ENCODE data around the gene RCL1. TPM values are rescaled to one million over a fixed set of nuclear protein-coding genes. Genes with fewer than 3 reads are reported as not detected.

The RCL1 gene
- total RNA-seq: 10 to 100 TPM; 21.5 to 39.4 (median 23.4) TPM
- polyA plus RNA-seq: 10 to 100 TPM; 24.2 to 24.7 TPM
- total RNA-seq: 26.9 reads per million, percentile 57 among the genes with 10 or more reads in this experiment

GRCh38 chr9:4792572-4793458 lies at the start of gene RCL1:
TSS of gene RCL1 (plus strand) at chr9:4792944. CDS start at chr9:4793092, 148 bp downstream.
- H3K27me3 Mint-ChIP-seq: peaks cover 0 to 11% (median 0%) of the 10 kb centered on the region in 5 donors
- DNase-seq: peak; percentile 93 to 98 (median 97)
- H3K9me3 ChIP-seq (ENCODE audit: control insufficient read depth in 2 of 3, low read length in 3 of 3): no peaks in the 10 kb centered on the region
- peak within 1 kb of the TSS; percentile 83 to 97 (median 94) for H3K4me3 Mint-ChIP-seq
- peaks cover 4 to 18% of the 10 kb centered on the region in 2 donors for H3K4me1 ChIP-seq (ENCODE audit: control insufficient read depth in 2 of 2, insufficient read depth in 2 of 2, low read length in 2 of 2)
- no peaks in the 10 kb centered on the region for H3K9me3 Mint-ChIP-seq
- peak within 1 kb of the TSS; percentile 71 to 97 (median 94) for H3K27ac Mint-ChIP-seq
- H3K4me1 Mint-ChIP-seq: peaks cover 21 to 56% (median 45%) of the 10 kb centered on the region in 7 donors
- no peaks in the 10 kb centered on the region for H3K36me3 ChIP-seq (ENCODE audit: control insufficient read depth in 2 of 3, insufficient read depth in 3 of 3, low read length in 3 of 3)
- CTCF ChIA-PET: interaction anchor here (0.8 to 2.3 kb wide), 6 partner anchors 26 to 195 kb away, joined by 3 to 10 read pairs (median 3); partner anchors contain the start of gene PLPP6
- peaks cover 0 to 5% (median 0%) of the 10 kb centered on the region in 5 donors for H3K36me3 Mint-ChIP-seq
- intact Hi-C loops (cut with micrococcal nuclease): loop anchor here (1.0 to 10.0 kb wide), 23 partner anchors 31 to 1964 kb away; partner anchors contain the start of genes AK3 (in 2 of the 2), CDC37L1 (in 2 of the 2), JAK2 (in 2 of the 2) and RFX3 (in 2 of the 2)
- ATAC-seq: peak; percentile 96
- no peaks in the 10 kb centered on the region for H3K27me3 ChIP-seq (ENCODE audit: control insufficient read depth in 2 of 2, insufficient read depth in 2 of 2, low read length in 2 of 2)
- POLR2A ChIA-PET: interaction anchor here (0.6 to 3.2 kb wide), 22 partner anchors 9 to 1268 kb away, joined by 3 to 20 read pairs (median 4); partner anchors contain the start of genes AK3, CDC37L1, JAK2 and PLGRKT
- peak within 1 kb of the TSS; percentile 80 for H3K27ac ChIP-seq (ENCODE audit: low read depth, low read length)
- peak within 1 kb of the TSS; percentile 99 for H3K4me3 ChIP-seq (ENCODE audit: low read length)

- Histone ChIP-seq H3K4me1 (ENCODE audit: control insufficient read depth in 2 of 2, insufficient read depth in 2 of 2, low read length in 2 of 2) (peaks cover 10 to 16% of the 10 kb centered on the region in 2 donors), H3K27me3 (ENCODE audit: control insufficient read depth in 2 of 2, insufficient read depth in 2 of 2, low read length in 2 of 2) (no peaks in the 10 kb centered on the region)
- peak overlapping the region in 4 of 9 donors; percentile 30 to 80 (median 35) for H3K27ac Mint-ChIP-seq
Observed at GRCh38 chr9:4743131-4743875, 49.4 kb upstream of the RCL1 start.

GRCh38 chr9:4746278-4747030 lies 46.3 kb upstream of the RCL1 start:
- peaks cover 6 to 19% (median 10%) of the 10 kb centered on the region in 7 donors for H3K4me1 Mint-ChIP-seq
- ChIA-PET CTCF (interaction anchor here (1.3 to 2.1 kb wide), 2 partner anchors 10 to 12 kb away, joined by 4 to 5 read pairs; no protein-coding TSS in a partner anchor), POLR2A (interaction anchor here (0.6 to 0.9 kb wide), 2 partner anchors 47 to 155 kb away, joined by 3 read pairs; no protein-coding TSS in a partner anchor)
- H3K4me3 Mint-ChIP-seq: no peak overlapping the region
- Histone ChIP-seq H3K27me3 (ENCODE audit: control insufficient read depth in 2 of 2, insufficient read depth in 2 of 2, low read length in 2 of 2) (no peaks in the 10 kb centered on the region), H3K4me3 (ENCODE audit: low read length) (no peak overlapping the region), H3K4me1 (ENCODE audit: control insufficient read depth in 2 of 2, insufficient read depth in 2 of 2, low read length in 2 of 2) (no peaks in the 10 kb centered on the region), H3K36me3 (ENCODE audit: control insufficient read depth in 2 of 3, insufficient read depth in 3 of 3, low read length in 3 of 3) (peaks cover 0 to 3% (median 0%) of the 10 kb centered on the region in 3 experiments), H3K27ac (ENCODE audit: low read depth, low read length) (no peak overlapping the region), H3K9me3 (ENCODE audit: control insufficient read depth in 2 of 3, low read length in 3 of 3) (no peaks in the 10 kb centered on the region)
- H3K27ac Mint-ChIP-seq: peak overlapping the region in 2 of 9 donors; percentile 1 to 6
- no peaks in the 10 kb centered on the region for H3K9me3 Mint-ChIP-seq
- DNase-seq (no peak), ATAC-seq (no peak)
- intact Hi-C loops (cut with micrococcal nuclease): loop anchor here in 1 of 2 donors (10.0 kb wide), 3 partner anchors 362 to 1088 kb away; partner anchors contain the start of genes ERMP1 and RIC1
- no peaks in the 10 kb centered on the region for H3K36me3 Mint-ChIP-seq
- H3K27me3 Mint-ChIP-seq: no peaks in the 10 kb centered on the region

More at GRCh38 chr9:4743131-4743875, 49.4 kb upstream of the RCL1 start:
- peaks cover 0 to 11% (median 0%) of the 10 kb centered on the region in 3 experiments for H3K36me3 ChIP-seq (ENCODE audit: control insufficient read depth in 2 of 3, insufficient read depth in 3 of 3, low read length in 3 of 3)
- DNase-seq: no peak
- H3K4me3 ChIP-seq (ENCODE audit: low read length): no peak overlapping the region
- no peaks in the 10 kb centered on the region for H3K9me3 Mint-ChIP-seq
- no peaks in the 10 kb centered on the region for H3K9me3 ChIP-seq (ENCODE audit: control insufficient read depth in 2 of 3, low read length in 3 of 3)
- H3K27ac ChIP-seq (ENCODE audit: low read depth, low read length): no peak overlapping the region
- ChIA-PET CTCF (interaction anchor here (0.6 to 0.9 kb wide), 2 partner anchors 81 to 1345 kb away, joined by 3 to 4 read pairs; partner anchors contain the start of gene PLPP6), POLR2A (interaction anchor here (0.7 kb wide), 1 partner anchor 63 kb away, joined by 3 read pairs; no protein-coding TSS in a partner anchor)
- peak overlapping the region in 8 of 10 donors; percentile 30 to 99 (median 74) for H3K4me3 Mint-ChIP-seq
- no peaks in the 10 kb centered on the region for H3K27me3 Mint-ChIP-seq
- peaks cover 20 to 35% (median 26%) of the 10 kb centered on the region in 7 donors for H3K4me1 Mint-ChIP-seq
- peaks cover 0 to 5% (median 0%) of the 10 kb centered on the region in 5 donors for H3K36me3 Mint-ChIP-seq
- no peak for ATAC-seq
- intact Hi-C loops (cut with micrococcal nuclease): loop anchor here (5.0 to 10.0 kb wide), 8 partner anchors 244 to 1264 kb away; partner anchors contain the start of genes ERMP1 (in 1 of the 2), JAK2 (in 1 of the 2), PLGRKT (in 1 of the 2) and RIC1 (in 1 of the 2)

- CTCF ChIA-PET: interaction anchor here (0.6 to 1.9 kb wide), 5 partner anchors 9 to 694 kb away, joined by 3 to 4 read pairs (median 3); no protein-coding TSS in a partner anchor
- Histone ChIP-seq H3K27me3 (ENCODE audit: control insufficient read depth in 2 of 2, insufficient read depth in 2 of 2, low read length in 2 of 2) (no peaks in the 10 kb centered on the region), H3K4me1 (ENCODE audit: control insufficient read depth in 2 of 2, insufficient read depth in 2 of 2, low read length in 2 of 2) (no peaks in the 10 kb centered on the region), H3K9me3 (ENCODE audit: control insufficient read depth in 2 of 3, low read length in 3 of 3) (no peaks in the 10 kb centered on the region), H3K36me3 (ENCODE audit: control insufficient read depth in 2 of 3, insufficient read depth in 3 of 3, low read length in 3 of 3) (no peaks in the 10 kb centered on the region), H3K4me3 (ENCODE audit: low read length) (no peak overlapping the region), H3K27ac (ENCODE audit: low read depth, low read length) (no peak overlapping the region)
- H3K27ac Mint-ChIP-seq: no peak overlapping the region
- peaks cover 0 to 11% (median 0%) of the 10 kb centered on the region in 5 donors for H3K27me3 Mint-ChIP-seq
- H3K4me1 Mint-ChIP-seq: peaks cover 0 to 8% (median 3%) of the 10 kb centered on the region in 7 donors
- POLR2A ChIA-PET: no interaction called here
- H3K36me3 Mint-ChIP-seq: no peaks in the 10 kb centered on the region
- H3K9me3 Mint-ChIP-seq: no peaks in the 10 kb centered on the region
- no peak overlapping the region for H3K4me3 Mint-ChIP-seq
- no peak for ATAC-seq
- intact Hi-C loops (cut with micrococcal nuclease): loop anchor here in 1 of 2 donors (10.0 kb wide), 3 partner anchors 364 to 1086 kb away; partner anchors contain the start of genes ERMP1 and RIC1
- DNase-seq: no peak
Observed at GRCh38 chr9:4748612-4749011, 44.1 kb upstream of the RCL1 start.

GRCh38 chr9:4750023-4750673 lies 42.6 kb upstream of the RCL1 start:
- Mint-ChIP-seq H3K4me1 (peaks cover 0 to 7% (median 4%) of the 10 kb centered on the region in 7 donors), H3K27ac (no peak overlapping the region), H3K9me3 (no peaks in the 10 kb centered on the region), H3K36me3 (no peaks in the 10 kb centered on the region), H3K4me3 (no peak overlapping the region), H3K27me3 (peaks cover 0 to 12% (median 0%) of the 10 kb centered on the region in 5 donors)
- Histone ChIP-seq H3K36me3 (ENCODE audit: control insufficient read depth in 2 of 3, insufficient read depth in 3 of 3, low read length in 3 of 3) (no peaks in the 10 kb centered on the region), H3K27ac (ENCODE audit: low read depth, low read length) (no peak overlapping the region), H3K4me3 (ENCODE audit: low read length) (no peak overlapping the region), H3K27me3 (ENCODE audit: control insufficient read depth in 2 of 2, insufficient read depth in 2 of 2, low read length in 2 of 2) (no peaks in the 10 kb centered on the region), H3K4me1 (ENCODE audit: control insufficient read depth in 2 of 2, insufficient read depth in 2 of 2, low read length in 2 of 2) (no peaks in the 10 kb centered on the region), H3K9me3 (ENCODE audit: control insufficient read depth in 2 of 3, low read length in 3 of 3) (no peaks in the 10 kb centered on the region)
- POLR2A ChIA-PET: interaction anchor here (0.6 kb wide), 1 partner anchor 37 kb away, joined by 3 read pairs; no protein-coding TSS in a partner anchor
- ATAC-seq (peak; percentile 73), DNase-seq (peak in 5 of 9 donors; percentile 28 to 40 (median 33))
- intact Hi-C loops (cut with micrococcal nuclease): loop anchor here (1.0 to 10.0 kb wide), 6 partner anchors 9 to 850 kb away; partner anchors contain the start of genes AK3 (in 1 of the 2), CDC37L1 (in 1 of the 2) and PLPP6 (in 1 of the 2)
- CTCF ChIA-PET: interaction anchor here (0.5 to 1.9 kb wide), 4 partner anchors 10 to 1917 kb away, joined by 3 to 8 read pairs (median 4); partner anchors contain the start of gene AK3
